Astrocyte of the spinal cord (primary cell): Measurements from ENCODE around the gene ATF7IP.

Experiments
- DNase-seq: peaks from one replicate; pipeline ENCODE4 v3.0.0; 2011; ENCODE audit warnings: low read depth, low spot score
- H3K4me3 ChIP-seq: 2 replicates; pipeline ENCODE4 v1.5.1; 2011; ENCODE audit warnings: low read depth, mild to moderate bottlenecking, low read length, moderate library complexity
- CTCF ChIP-seq: IDR thresholded peaks from 2 replicates; pipeline ENCODE4 v1.5.1; 2012; ENCODE audit warnings: low read depth, mild to moderate bottlenecking, low read length, inconsistent platforms
- in situ Hi-C: cut with HindIII; loops from 2 replicates; pipeline ENCODE4 v1.10.0; 2017; ENCODE audit warnings: low sequenced_read_pairs

The ATF7IP gene

GRCh38 chr12:14430394-14430986 is 65.0 kb downstream of the ATF7IP start:
- in situ Hi-C loops, result no loop called here
- no peak for DNase-seq

GRCh38 chr12:14431975-14432374 is 66.5 kb downstream of the ATF7IP start:
- no peak for TF ChIP-seq CTCF
- in situ Hi-C loops, result no loop called here
- no peak for DNase-seq
- H3K4me3 ChIP-seq, result no peak overlapping the region

More at GRCh38 chr12:14430394-14430986, 65.0 kb downstream of the ATF7IP start:
- no peak overlapping the region for H3K4me3 ChIP-seq
- no peak for TF ChIP-seq CTCF

GRCh38 chr12:14435627-14436026 is 70.1 kb downstream of the ATF7IP start:
- no peak overlapping the region for H3K4me3 ChIP-seq
- in situ Hi-C loops, result no loop called here
- TF ChIP-seq CTCF, result no peak
- no peak for DNase-seq

- no peak for DNase-seq
- no peak for TF ChIP-seq CTCF
- in situ Hi-C loops, result no loop called here
- H3K4me3 ChIP-seq, result no peak overlapping the region
Observed at GRCh38 chr12:14442221-14442881, 76.9 kb downstream of the ATF7IP start.

- no peak overlapping the region for H3K4me3 ChIP-seq
- in situ Hi-C loops, result no loop called here
- no peak for TF ChIP-seq CTCF
- DNase-seq, result no peak
Observed at GRCh38 chr12:14443531-14443930, 78.0 kb downstream of the ATF7IP start.

GRCh38 chr12:14450479-14450878 is 85.0 kb downstream of the ATF7IP start:
- in situ Hi-C loops, result no loop called here
- no peak for DNase-seq
- no peak for TF ChIP-seq CTCF
- H3K4me3 ChIP-seq, result no peak overlapping the region
